Ovary (tissue), 9 donors: ENCODE data around the gene CCN6. TPM values are rescaled to one million over a fixed set of nuclear protein-coding genes. Genes with fewer than 3 reads are reported as not detected.
A peak's percentile ranks its signal among the peaks of the same experiment; 100 is the strongest.
"Not testable (repeated sequence)": the region's sequence is repeated elsewhere in the genome, so short reads cannot be mapped to it uniquely, and the experiment has no call there.

Experiments
- DNase-seq, 5 donors: peaks; one replicate each; pipeline ENCODE4 v3.0.0-alpha.2; 2019 to 2020
- H3K27ac ChIP-seq, 2 donors: fragments of 200-600 bp; one replicate each; pipeline versions ENCODE4 v1.5.1 to v1.8.0; 2019 to 2022
- H3K27me3 ChIP-seq: fragments of 200-600 bp; one replicate; pipeline ENCODE4 v1.8.0; 2022
- H3K36me3 ChIP-seq: fragments of 200-600 bp; sonication (generic); one replicate; pipeline ENCODE4 v1.5.1; 2019
- H3K4me1 ChIP-seq: one replicate; pipeline ENCODE4 v1.8.1; 2013; ENCODE audit warnings: mild to moderate bottlenecking, moderate library complexity; ENCODE audit not compliant: insufficient read depth
- H3K4me3 ChIP-seq: fragments of 200-600 bp; sonication (generic); one replicate; pipeline ENCODE4 v1.5.1; 2017
- H3K9me3 ChIP-seq, 2 donors: fragments of 200-600 bp in 1 of 2; sonication (generic) in 1 of 2; one replicate each; pipeline versions ENCODE4 v1.5.1 to v1.8.1; 2013 to 2019; ENCODE audit warnings: mild to moderate bottlenecking in 1 of 2, moderate library complexity in 1 of 2
- EP300 ChIP-seq: sonication (generic); formaldehyde crosslinking; IDR thresholded peaks from one replicate; pipeline ENCODE4 v1.6.1; 2017; ENCODE audit warnings: antibody characterized with exemption
- POLR2A ChIP-seq: fragments of 450-650 bp; IDR thresholded peaks from one replicate; pipeline ENCODE4 v1.6.1; 2017; ENCODE audit warnings: antibody characterized with exemption, mild to moderate bottlenecking, moderate library complexity
- WGBS, 3 donors: extraction: QIAGEN DNeasy Blood & Tissue Kit in 1 of 3; methylation state at CpG; one replicate each; pipeline versions ENCODE4 v1.1.5 to v1.1.7; 2013 to 2017; 5-methylcytosine and 5-hydroxymethylcytosine counted together
- intact Hi-C, 4 donors: fragments of 100-400 bp; cut with DNase I; formaldehyde crosslinking; loops; one replicate each; pipeline versions ENCODE4 v1.11.0 to v1.15.1; 2022 to 2023
- polyA plus RNA-seq, 2 donors: library from polyadenylated mRNA; stranded (reverse); fragments of 200-250 nt in 1 of 2; fragments of 350-450 nt in 1 of 2; fragmentation: Illumina TruSeq in 1 of 2; extraction: RNeasy Lipid Tissue Mini Kit (QIAGEN cat#74804) in 1 of 2; gene quantifications; one replicate each; pipeline ENCODE4 v1.2.3, GENCODE V29; 2013 to 2014
- total RNA-seq, 7 donors: library from RNA; depleted of rRNA in 2 of 7; stranded (reverse); fragments of >200 nt in 2 of 7; fragmentation: NEBNext Ultra II Directional in 3 of 7; extraction: Animal tissue kit (Norgen Biotek cat#: 25700) in 3 of 7; gene quantifications; one replicate each; pipeline versions ENCODE4 v1.1.0 to v1.2.4, GENCODE V29; 2016 to 2023
- TF ChIP-seq, protein P1 (sequence below), 3 donors: fragments of 450-650 bp in 2 of 3; fragments of 200-600 bp in 1 of 3; IDR thresholded peaks; one replicate each; pipeline versions ENCODE4 v1.5.1 to v1.8.0; 2016 to 2022; ENCODE audit warnings: antibody characterized with exemption in 3 of 3, mild to moderate bottlenecking in 1 of 3
- donor health status: DM: no; HTN: no; CAD: no; lungs with moderate emphysema.
- donor health status: DM: no; HTN: no; CAD: no.
- donor health status: Bipolar disorder and iron deficiency.
- donor health status: DM: yes; HTN: yes; CAD: no.
- donor health status: DM: no; HTN: no; CAD: no.
- donor health status: DM: yes; HTN: yes; CAD: no.

Gene CCN6
- total and polyA plus RNA-seq, 9 donors = 0.25 to 2.2 (median 1.3) TPM; not detected in 6

GRCh38 chr6:112087136-112087911 lies 33.4 kb downstream of the CCN6 start, which contains the start of the genes FAM229B and TUBE1:
Gene FAM229B (plus strand): TSS chr6:112087591. CDS start chr6:112099284, 11,693 bp downstream.
Gene TUBE1 (minus strand): TSS chr6:112087482. CDS start chr6:112087434, 48 bp downstream.
- peak; percentile 87 to 92 (median 90) for DNase-seq
- Histone ChIP-seq H3K36me3 (no peaks in the 10 kb centered on the region), H3K4me3 (peak within 1 kb of the TSS; percentile 75), H3K4me1 (no peaks in the 10 kb centered on the region), H3K27me3 (no peaks in the 10 kb centered on the region), H3K9me3 (no peaks in the 10 kb centered on the region), H3K27ac (peak within 1 kb of the TSS; percentile 45 to 50)
- TF ChIP-seq, protein P1, sequence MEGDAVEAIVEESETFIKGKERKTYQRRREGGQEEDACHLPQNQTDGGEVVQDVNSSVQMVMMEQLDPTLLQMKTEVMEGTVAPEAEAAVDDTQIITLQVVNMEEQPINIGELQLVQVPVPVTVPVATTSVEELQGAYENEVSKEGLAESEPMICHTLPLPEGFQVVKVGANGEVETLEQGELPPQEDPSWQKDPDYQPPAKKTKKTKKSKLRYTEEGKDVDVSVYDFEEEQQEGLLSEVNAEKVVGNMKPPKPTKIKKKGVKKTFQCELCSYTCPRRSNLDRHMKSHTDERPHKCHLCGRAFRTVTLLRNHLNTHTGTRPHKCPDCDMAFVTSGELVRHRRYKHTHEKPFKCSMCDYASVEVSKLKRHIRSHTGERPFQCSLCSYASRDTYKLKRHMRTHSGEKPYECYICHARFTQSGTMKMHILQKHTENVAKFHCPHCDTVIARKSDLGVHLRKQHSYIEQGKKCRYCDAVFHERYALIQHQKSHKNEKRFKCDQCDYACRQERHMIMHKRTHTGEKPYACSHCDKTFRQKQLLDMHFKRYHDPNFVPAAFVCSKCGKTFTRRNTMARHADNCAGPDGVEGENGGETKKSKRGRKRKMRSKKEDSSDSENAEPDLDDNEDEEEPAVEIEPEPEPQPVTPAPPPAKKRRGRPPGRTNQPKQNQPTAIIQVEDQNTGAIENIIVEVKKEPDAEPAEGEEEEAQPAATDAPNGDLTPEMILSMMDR (IDR thresholded peaks at IDR 0.05) = no peak
- TF ChIP-seq POLR2A = peak; percentile 83
- intact Hi-C loops = no loop called here
- 0% methylated on average over 60 of the region's 60 CpGs for WGBS, 3 donors

GRCh38 chr6:112087916-112088315 lies 34.0 kb downstream of the CCN6 start:
- H3K4me1 ChIP-seq = no peaks in the 10 kb centered on the region
- H3K27ac ChIP-seq = peak overlapping the region in 1 of 2 donors; percentile 50
- no peaks in the 10 kb centered on the region for H3K36me3 ChIP-seq
- no peak for DNase-seq
- H3K27me3 ChIP-seq = no peaks in the 10 kb centered on the region
- intact Hi-C loops = no loop called here
- peak overlapping the region; percentile 75 for H3K4me3 ChIP-seq
- 7 to 12% (median 10%) methylated on average over 7 of the region's 7 CpGs for WGBS, 3 donors
- H3K9me3 ChIP-seq = no peaks in the 10 kb centered on the region
- TF ChIP-seq, protein P1 (IDR thresholded peaks at IDR 0.05) = no peak
- TF ChIP-seq EP300 (no peak), POLR2A (no peak)

DNA sequence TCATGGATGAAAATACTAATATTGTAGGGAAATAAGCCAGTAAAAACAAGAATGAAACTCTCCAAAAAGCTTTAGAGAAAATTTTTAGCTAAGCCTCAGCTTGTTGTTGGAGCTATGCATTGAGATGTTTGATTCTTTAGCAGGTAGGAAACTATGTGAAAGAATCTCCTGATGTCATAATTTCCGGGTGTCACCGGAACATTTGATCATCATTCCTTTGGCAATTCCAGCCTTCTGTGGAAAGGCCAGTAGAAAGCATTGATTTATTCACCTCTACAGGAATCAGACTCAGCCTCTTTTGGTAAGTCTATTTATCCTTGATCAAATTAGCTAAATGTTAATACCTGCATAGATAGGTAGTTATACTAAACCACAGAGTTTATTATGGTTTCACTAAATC lies 43.0 kb downstream of the CCN6 start:
- TF ChIP-seq EP300 = no peak
- TF ChIP-seq POLR2A = no peak
- TF ChIP-seq, protein P1 (IDR thresholded peaks at IDR 0.05) = no peak
- Histone ChIP-seq H3K27me3 (no peaks in the 10 kb centered on the region), H3K36me3 (no peaks in the 10 kb centered on the region), H3K4me3 (no peak overlapping the region), H3K27ac (no peak overlapping the region), H3K9me3 (no peaks in the 10 kb centered on the region), H3K4me1 (no peaks in the 10 kb centered on the region)
- intact Hi-C loops = no loop called here
- WGBS, 3 donors = 73 to 98% (median 97%) methylated on average over 2 of the region's 2 CpGs
- no peak for DNase-seq

DNA sequence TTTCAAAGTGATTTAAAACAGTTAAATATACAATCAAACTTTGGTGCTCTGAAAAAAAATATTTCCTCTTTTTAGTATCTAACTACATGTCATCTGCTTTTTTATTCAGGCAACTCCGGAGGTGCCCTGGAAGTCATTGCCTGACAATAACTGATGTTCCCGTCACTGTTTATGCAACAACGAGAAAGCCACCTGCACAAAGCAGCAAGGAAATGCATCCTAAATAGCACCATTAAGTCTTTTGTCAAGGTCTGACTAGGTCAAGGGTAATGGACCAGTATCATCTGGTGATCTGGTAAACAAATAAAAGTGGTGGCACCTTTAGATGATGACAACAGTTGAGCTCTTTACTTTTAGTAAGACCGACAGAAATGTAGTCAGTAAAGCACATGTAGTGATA lies 46.7 kb downstream of the CCN6 start:
- 81 to 86% (median 84%) methylated on average over 4 of the region's 4 CpGs for WGBS, 3 donors
- H3K27ac ChIP-seq = no peak overlapping the region
- no peaks in the 10 kb centered on the region for H3K36me3 ChIP-seq
- no peaks in the 10 kb centered on the region for H3K9me3 ChIP-seq
- no peaks in the 10 kb centered on the region for H3K27me3 ChIP-seq
- no peak overlapping the region for H3K4me3 ChIP-seq
- TF ChIP-seq, protein P1 (IDR thresholded peaks at IDR 0.05) = no peak
- no peak for TF ChIP-seq EP300
- no peak for TF ChIP-seq POLR2A
- no peaks in the 10 kb centered on the region for H3K4me1 ChIP-seq
- intact Hi-C loops = no loop called here
- DNase-seq = no peak

DNA sequence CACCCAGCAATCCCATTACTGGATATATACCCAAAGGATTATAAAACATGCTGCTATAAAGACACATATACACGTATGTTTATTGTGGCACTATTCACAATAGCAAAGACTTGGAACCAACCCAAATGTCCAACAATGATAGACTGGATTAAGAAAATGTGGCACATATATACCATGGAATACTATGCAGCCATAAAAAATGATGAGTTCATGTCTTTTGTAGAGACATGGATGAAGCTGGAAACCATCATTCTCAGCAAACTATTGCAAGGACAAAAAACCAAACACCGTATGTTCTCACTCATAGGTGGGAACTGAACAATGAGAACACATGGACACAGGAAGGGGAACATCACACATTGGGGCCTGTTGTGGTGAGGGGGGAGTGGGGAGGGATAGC lies 52.1 kb downstream of the CCN6 start:
- DNase-seq, H3K36me3 ChIP-seq, H3K27ac ChIP-seq, H3K27me3 ChIP-seq, intact Hi-C loops, H3K9me3 ChIP-seq, H3K4me3 ChIP-seq, H3K4me1 ChIP-seq: not testable (repeated sequence)
- 86 to 100% (median 98%) methylated on average over 2 of the region's 2 CpGs for WGBS, 3 donors
